ENCODE measurements around the gene ABCG1. TPM values are rescaled to one million over a fixed set of nuclear protein-coding genes. Genes with fewer than 3 reads are reported as not detected.

ABCG1 gene
- 1 to 10 TPM; 3.7 to 3.8 TPM for total RNA-seq
- polyA plus RNA-seq: 15.7 TPM

- Mint-ChIP-seq H3K27ac (peak within 1 kb of the TSS; percentile 86 to 98 (median 94)), H3K27me3 (no peaks in the 10 kb centered on the region), H3K4me1 (peaks cover 15 to 37% (median 30%) of the 10 kb centered on the region in 3 donors), H3K9me3 (peaks cover 0 to 2% (median 0%) of the 10 kb centered on the region in 5 donors), H3K4me3 (peak within 1 kb of the TSS; percentile 89 to 95 (median 94)), H3K36me3 (peaks cover 2 to 22% (median 8%) of the 10 kb centered on the region in 3 donors)
- no peaks in the 10 kb centered on the region for H3K36me3 ChIP-seq (ENCODE audit: insufficient read depth, low read length)
- peaks cover 14% of the 10 kb centered on the region for H3K4me1 ChIP-seq (ENCODE audit: insufficient read depth, low read length)
- peak; percentile 43 to 65 (median 59) for DNase-seq
- ChIA-PET CTCF (interaction anchor here (1.0 to 2.4 kb wide), 9 partner anchors 18 to 84 kb away, joined by 3 to 9 read pairs (median 6); no protein-coding TSS in a partner anchor), POLR2A (interaction anchor here (0.7 to 2.7 kb wide), 7 partner anchors 10 to 54 kb away, joined by 3 to 22 read pairs (median 5); no protein-coding TSS in a partner anchor)
- H3K4me3 ChIP-seq (ENCODE audit: low read length): peak within 1 kb of the TSS; percentile 83
- H3K27me3 ChIP-seq (ENCODE audit: insufficient read depth, low read length, poor library complexity, severe bottlenecking): no peaks in the 10 kb centered on the region
- no peaks in the 10 kb centered on the region for H3K9me3 ChIP-seq (ENCODE audit: low read length)
- H3K27ac ChIP-seq (ENCODE audit: low read depth, low read length): peak within 1 kb of the TSS; percentile 86
Measured at GRCh38 chr21:42218836-42219605, at the start of gene ABCG1. ABCG1 (plus strand) TSS chr21:42219140; CDS start chr21:42219263, 123 bp downstream.

DNA sequence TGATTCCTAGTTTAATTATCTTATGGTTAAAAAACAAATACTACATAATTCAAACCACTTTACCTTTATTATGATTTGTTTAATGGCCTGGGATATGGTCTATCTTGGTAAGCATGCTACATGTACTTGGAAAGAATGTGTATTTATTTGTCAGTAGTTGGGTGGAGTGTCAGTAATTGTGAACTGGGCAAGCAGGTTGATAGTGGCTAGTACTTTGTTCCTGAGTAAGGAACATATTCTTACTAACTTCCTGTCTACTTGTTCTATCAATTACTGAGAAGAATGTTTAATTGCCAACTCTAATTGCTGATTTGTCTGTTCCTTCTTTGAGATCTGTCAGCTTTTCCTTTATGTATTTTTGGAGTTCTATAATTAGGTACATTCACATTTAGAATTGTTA lies 49.2 kb upstream of the ABCG1 start:
- Histone ChIP-seq H3K4me3 (ENCODE audit: low read length) (no peak overlapping the region), H3K9me3 (ENCODE audit: low read length) (no peaks in the 10 kb centered on the region), H3K27me3 (ENCODE audit: insufficient read depth, low read length, poor library complexity, severe bottlenecking) (no peaks in the 10 kb centered on the region), H3K27ac (ENCODE audit: low read depth, low read length) (no peak overlapping the region), H3K36me3 (ENCODE audit: insufficient read depth, low read length) (no peaks in the 10 kb centered on the region), H3K4me1 (ENCODE audit: insufficient read depth, low read length) (no peaks in the 10 kb centered on the region)
- ChIA-PET POLR2A (no interaction called here), CTCF (interaction anchor here (1.5 kb wide), 1 partner anchor 89 kb away, joined by 6 read pairs; no protein-coding TSS in a partner anchor)
- Mint-ChIP-seq H3K4me1 (peaks cover 0 to 5% (median 1%) of the 10 kb centered on the region in 3 donors), H3K27me3 (no peaks in the 10 kb centered on the region), H3K36me3 (no peaks in the 10 kb centered on the region), H3K9me3 (no peaks in the 10 kb centered on the region), H3K4me3 (no peak overlapping the region), H3K27ac (no peak overlapping the region)
- DNase-seq: no peak

DNA sequence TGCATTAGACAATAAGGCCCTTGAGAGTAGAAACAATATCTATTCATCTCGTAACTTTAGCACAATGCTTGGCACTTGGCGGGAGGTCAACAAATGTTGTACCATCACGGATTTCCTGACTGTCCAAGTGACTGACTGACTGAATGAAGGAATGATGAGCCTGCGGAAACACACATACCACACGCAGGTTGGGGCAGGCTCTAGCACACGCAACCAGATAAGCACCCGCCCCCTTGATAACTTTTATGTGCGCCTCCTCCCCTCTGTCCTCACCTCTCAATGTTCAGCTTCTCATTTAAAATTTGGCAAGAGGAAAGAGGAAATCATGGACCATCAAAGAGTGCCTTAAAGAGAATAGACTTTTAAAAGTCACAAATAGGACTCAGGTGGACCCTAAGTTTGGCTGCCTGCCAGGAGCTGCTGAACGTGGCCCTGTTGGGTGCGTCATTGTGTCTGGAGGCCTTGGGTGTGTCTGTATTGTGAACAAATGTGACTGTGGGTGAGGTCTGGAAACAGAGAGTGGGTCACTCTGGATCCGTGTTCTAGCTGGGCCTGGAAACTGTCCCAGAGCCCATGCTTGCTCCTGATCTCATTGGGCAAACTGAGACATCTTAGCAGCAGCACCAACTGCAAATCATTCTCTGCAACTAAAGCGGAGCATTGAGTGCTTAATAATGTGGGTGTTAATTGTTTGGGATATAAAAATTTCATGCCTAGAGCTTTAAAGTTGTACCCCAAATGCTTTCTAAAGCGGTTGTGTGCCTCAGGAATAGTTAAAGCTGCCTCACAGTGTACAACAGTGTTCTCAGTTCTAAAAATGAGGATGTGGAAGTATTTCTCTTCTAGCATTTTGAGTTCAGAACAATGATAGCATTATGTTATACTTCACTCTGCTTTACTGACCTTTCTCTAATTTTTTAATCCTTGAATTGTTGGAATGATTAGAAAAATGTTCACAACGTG lies 47.6 kb upstream of the ABCG1 start:
- no peaks in the 10 kb centered on the region for H3K9me3 ChIP-seq (ENCODE audit: low read length)
- Mint-ChIP-seq H3K27me3 (no peaks in the 10 kb centered on the region), H3K4me3 (no peak overlapping the region), H3K4me1 (peaks cover 0 to 5% (median 0%) of the 10 kb centered on the region in 3 donors), H3K9me3 (no peaks in the 10 kb centered on the region), H3K27ac (peak overlapping the region in 1 of 8 donors; percentile 38), H3K36me3 (no peaks in the 10 kb centered on the region)
- H3K36me3 ChIP-seq (ENCODE audit: insufficient read depth, low read length): no peaks in the 10 kb centered on the region
- no peaks in the 10 kb centered on the region for H3K27me3 ChIP-seq (ENCODE audit: insufficient read depth, low read length, poor library complexity, severe bottlenecking)
- no peak overlapping the region for H3K27ac ChIP-seq (ENCODE audit: low read depth, low read length)
- POLR2A ChIA-PET: no interaction called here
- no peaks in the 10 kb centered on the region for H3K4me1 ChIP-seq (ENCODE audit: insufficient read depth, low read length)
- no peak overlapping the region for H3K4me3 ChIP-seq (ENCODE audit: low read length)
- CTCF ChIA-PET: interaction anchor here (1.6 to 3.8 kb wide), 2 partner anchors 88 to 89 kb away, joined by 4 to 12 read pairs; no protein-coding TSS in a partner anchor
- no peak for DNase-seq

DNA sequence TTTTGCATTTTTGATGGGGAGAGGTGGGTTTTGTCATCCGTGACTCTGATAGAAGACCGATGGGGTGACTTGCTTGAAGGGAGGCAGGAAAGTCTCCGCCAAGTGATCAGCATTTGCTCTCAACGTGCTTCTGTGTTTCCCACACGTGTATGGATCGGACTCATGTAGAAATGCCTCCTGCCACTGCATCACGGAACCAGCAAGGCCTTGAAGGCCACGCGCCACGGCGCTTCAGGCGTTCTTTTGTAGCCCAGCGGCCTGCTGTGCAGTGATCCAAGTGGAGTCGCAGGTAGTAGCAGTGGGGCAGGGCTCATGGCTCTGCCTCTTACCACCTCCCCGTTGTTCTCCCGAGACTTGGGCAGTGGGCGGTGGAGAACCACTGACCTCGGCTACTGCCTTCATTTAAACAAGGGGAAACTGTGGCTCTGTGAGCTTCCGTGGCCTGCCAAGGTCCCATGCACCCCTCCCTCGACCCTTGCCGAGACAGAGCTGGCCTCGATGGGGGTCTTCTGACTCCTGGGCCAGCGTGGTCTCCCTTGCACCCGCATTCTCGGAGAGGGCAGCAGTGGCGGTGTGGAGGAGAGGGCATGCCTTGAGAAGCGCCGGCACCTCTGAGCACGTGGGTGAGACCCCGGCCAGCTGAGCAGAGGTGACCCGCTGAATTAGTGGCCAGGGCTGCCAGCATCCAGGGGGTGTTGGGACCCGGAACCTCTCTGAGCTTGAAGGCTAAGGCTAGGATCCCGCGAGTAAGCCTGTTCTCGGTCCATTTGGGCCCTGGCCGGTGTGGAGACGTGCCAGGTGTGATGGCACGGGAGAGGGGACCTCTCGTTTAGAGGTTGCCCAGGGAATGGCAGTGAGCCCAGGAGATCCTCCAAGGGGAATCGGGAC lies 46.1 kb upstream of the ABCG1 start:
- Histone ChIP-seq H3K27ac (ENCODE audit: low read depth, low read length) (no peak overlapping the region), H3K4me3 (ENCODE audit: low read length) (no peak overlapping the region), H3K9me3 (ENCODE audit: low read length) (no peaks in the 10 kb centered on the region), H3K4me1 (ENCODE audit: insufficient read depth, low read length) (no peaks in the 10 kb centered on the region), H3K36me3 (ENCODE audit: insufficient read depth, low read length) (no peaks in the 10 kb centered on the region), H3K27me3 (ENCODE audit: insufficient read depth, low read length, poor library complexity, severe bottlenecking) (no peaks in the 10 kb centered on the region)
- no peak overlapping the region for H3K27ac Mint-ChIP-seq
- ChIA-PET POLR2A (no interaction called here), CTCF (interaction anchor here (1.6 to 3.8 kb wide), 2 partner anchors 86 to 88 kb away, joined by 4 to 12 read pairs; no protein-coding TSS in a partner anchor)
- no peaks in the 10 kb centered on the region for H3K36me3 Mint-ChIP-seq
- DNase-seq: no peak
- H3K27me3 Mint-ChIP-seq: no peaks in the 10 kb centered on the region
- H3K4me1 Mint-ChIP-seq: peaks cover 0 to 5% (median 0%) of the 10 kb centered on the region in 3 donors
- H3K4me3 Mint-ChIP-seq: no peak overlapping the region
- H3K9me3 Mint-ChIP-seq: no peaks in the 10 kb centered on the region

GRCh38 chr21:42174173-42174572 lies 44.8 kb upstream of the ABCG1 start:
- H3K27me3 ChIP-seq (ENCODE audit: insufficient read depth, low read length, poor library complexity, severe bottlenecking): no peaks in the 10 kb centered on the region
- Mint-ChIP-seq H3K4me1 (peaks cover 0 to 5% (median 0%) of the 10 kb centered on the region in 3 donors), H3K27me3 (peaks cover 0 to under 1% of the 10 kb centered on the region in 2 donors), H3K9me3 (no peaks in the 10 kb centered on the region), H3K36me3 (no peaks in the 10 kb centered on the region), H3K27ac (no peak overlapping the region), H3K4me3 (no peak overlapping the region)
- H3K27ac ChIP-seq (ENCODE audit: low read depth, low read length): no peak overlapping the region
- ChIA-PET POLR2A (no interaction called here), CTCF (interaction anchor here (3.8 kb wide), 1 partner anchor 85 kb away, joined by 12 read pairs; no protein-coding TSS in a partner anchor)
- no peak for DNase-seq
- H3K4me3 ChIP-seq (ENCODE audit: low read length): no peak overlapping the region
- H3K4me1 ChIP-seq (ENCODE audit: insufficient read depth, low read length): no peaks in the 10 kb centered on the region
- no peaks in the 10 kb centered on the region for H3K9me3 ChIP-seq (ENCODE audit: low read length)
- H3K36me3 ChIP-seq (ENCODE audit: insufficient read depth, low read length): no peaks in the 10 kb centered on the region

- no peaks in the 10 kb centered on the region for H3K4me1 ChIP-seq (ENCODE audit: insufficient read depth, low read length)
- peaks cover 0 to under 1% (median 0%) of the 10 kb centered on the region in 3 donors for H3K4me1 Mint-ChIP-seq
- CTCF ChIA-PET: interaction anchor here (3.8 kb wide), 1 partner anchor 84 kb away, joined by 12 read pairs; no protein-coding TSS in a partner anchor
- no peaks in the 10 kb centered on the region for H3K27me3 ChIP-seq (ENCODE audit: insufficient read depth, low read length, poor library complexity, severe bottlenecking)
- no peak for DNase-seq
- H3K36me3 Mint-ChIP-seq: no peaks in the 10 kb centered on the region
- no peak overlapping the region for H3K4me3 ChIP-seq (ENCODE audit: low read length)
- no peak overlapping the region for H3K4me3 Mint-ChIP-seq
- no peaks in the 10 kb centered on the region for H3K9me3 Mint-ChIP-seq
- peaks cover 0 to 2% of the 10 kb centered on the region in 2 donors for H3K27me3 Mint-ChIP-seq
- H3K36me3 ChIP-seq (ENCODE audit: insufficient read depth, low read length): no peaks in the 10 kb centered on the region
- peak overlapping the region in 1 of 8 donors; percentile 58 for H3K27ac Mint-ChIP-seq
- no peaks in the 10 kb centered on the region for H3K9me3 ChIP-seq (ENCODE audit: low read length)
- no peak overlapping the region for H3K27ac ChIP-seq (ENCODE audit: low read depth, low read length)
- POLR2A ChIA-PET: no interaction called here
Measured at GRCh38 chr21:42175110-42175710, 43.7 kb upstream of the ABCG1 start.

DNA sequence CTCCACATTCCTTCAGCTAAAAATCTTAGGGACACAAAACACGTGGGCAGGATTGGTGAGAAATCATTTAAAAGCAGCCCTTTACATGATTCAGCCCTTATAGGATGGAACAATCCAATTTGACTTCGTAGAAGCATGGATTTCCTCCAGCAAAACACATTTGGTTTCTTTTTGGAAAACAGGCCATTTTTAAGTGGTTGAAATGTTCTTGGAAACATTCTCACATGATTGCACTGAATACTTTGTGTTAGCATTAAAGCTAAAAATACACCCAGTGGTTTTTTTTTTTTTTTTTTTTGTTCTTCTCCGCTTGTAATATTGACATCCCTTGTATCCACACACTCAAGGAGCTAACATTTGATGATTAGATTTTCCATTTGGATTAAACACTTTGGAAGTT lies 42.1 kb upstream of the ABCG1 start:
- Mint-ChIP-seq H3K4me1 (no peaks in the 10 kb centered on the region), H3K4me3 (no peak overlapping the region), H3K9me3 (no peaks in the 10 kb centered on the region), H3K36me3 (no peaks in the 10 kb centered on the region), H3K27ac (no peak overlapping the region), H3K27me3 (peaks cover 0 to 2% of the 10 kb centered on the region in 2 donors)
- Histone ChIP-seq H3K4me3 (ENCODE audit: low read length) (no peak overlapping the region), H3K27me3 (ENCODE audit: insufficient read depth, low read length, poor library complexity, severe bottlenecking) (no peaks in the 10 kb centered on the region), H3K27ac (ENCODE audit: low read depth, low read length) (no peak overlapping the region), H3K4me1 (ENCODE audit: insufficient read depth, low read length) (no peaks in the 10 kb centered on the region), H3K9me3 (ENCODE audit: low read length) (no peaks in the 10 kb centered on the region), H3K36me3 (ENCODE audit: insufficient read depth, low read length) (no peaks in the 10 kb centered on the region)
- POLR2A ChIA-PET: no interaction called here
- CTCF ChIA-PET: interaction anchor here (1.5 kb wide), 1 partner anchor 82 kb away, joined by 3 read pairs; no protein-coding TSS in a partner anchor
- no peak for DNase-seq
